H1 (cell line): ENCODE measurements around the gene IL17RE. TPM values are rescaled to one million over a fixed set of nuclear protein-coding genes. Genes with fewer than 3 reads are reported as not detected.

Source experiments
- polyA plus RNA-seq, 7 experiments: library from polyadenylated mRNA; depleted of rRNA in 3 of 7; stranded (reverse) in 5 of 7; unstranded in 2 of 7; fragments of >200 nt in 5 of 7; fragments of 200-250 nt in 2 of 7; gene quantifications; 1 replicate in 5 of 7; 2 replicates in 1 of 7; 4 replicates in 1 of 7; pipeline versions ENCODE4 v1.2.1 to v1.2.3, GENCODE V29; 2011 to 2013; ENCODE audit warnings: missing spikeins in 2 of 7, mixed read lengths in 2 of 7
- small RNA-seq: library from polyadenylated mRNA; stranded (forward); fragments of <200 nt; extraction: miRNeasy Mini kit (QIAGEN cat#:217004); gene quantifications from one replicate; pipeline ENCODE3, GENCODE V24; 2013; ENCODE audit not compliant: insufficient read depth
- total RNA-seq: library from RNA; stranded (reverse); fragmentation: NEBNext Ultra II Directional; extraction: Animal tissue kit (Norgen Biotek cat#: 25700); gene quantifications from 2 replicates; pipeline ENCODE4 v1.2.1, GENCODE V29; 2021

The IL17RE gene
- total and polyA plus RNA-seq, 2 of the 8 experiments (the other 6 are each of a cell fraction or from before 2014, with no cell fraction given), result 3.4 to 4.9 TPM

Small RNA genes within 50 kb of the gene (small RNA-seq; reads per million reads assigned to genes)
- gene RNU6-882P, result not detected

Other genes starting within 250 kb of the IL17RE start
- 4.4 and 4.8 TPM in 2 replicates for gene CPNE9, start 199.0 kb upstream of the IL17RE start, total RNA-seq
- 6.0 and 7.1 TPM in 2 replicates for gene CPNE9, start 199.0 kb upstream of the IL17RE start, polyA plus RNA-seq (2011; rRNA removed)
- gene BRPF1, start 171.1 kb upstream of the IL17RE start, total RNA-seq, result 21.7 and 27.7 TPM in 2 replicates
- gene BRPF1, start 171.1 kb upstream of the IL17RE start, polyA plus RNA-seq (2011; rRNA removed), result 11.3 and 16.3 TPM in 2 replicates
- 29.6 and 31.2 TPM in 2 replicates for gene OGG1, start 152.9 kb upstream of the IL17RE start, total RNA-seq
- 46.8 and 58.1 TPM in 2 replicates for gene OGG1, start 152.9 kb upstream of the IL17RE start, polyA plus RNA-seq (2011; rRNA removed)
- gene CAMK1, start 132.9 kb upstream of the IL17RE start, total RNA-seq, result 4.8 and 4.9 TPM in 2 replicates
- gene CAMK1, start 132.9 kb upstream of the IL17RE start, polyA plus RNA-seq (2011; rRNA removed), result 5.1 and 5.3 TPM in 2 replicates
- gene TADA3, start 110.4 kb upstream of the IL17RE start, total RNA-seq, result 50.3 and 55.2 TPM in 2 replicates
- gene TADA3, start 110.4 kb upstream of the IL17RE start, polyA plus RNA-seq (2011; rRNA removed), result 43.4 and 51.2 TPM in 2 replicates
- gene ARPC4, start 109.8 kb upstream of the IL17RE start, total RNA-seq, result 153 and 154 TPM in 2 replicates
- 108 and 138 TPM in 2 replicates for gene ARPC4, start 109.8 kb upstream of the IL17RE start, polyA plus RNA-seq (2011; rRNA removed)
- 4.3 and 5.9 TPM in 2 replicates for gene TTLL3, start 92.6 kb upstream of the IL17RE start, total RNA-seq
- 8.9 and 11.4 TPM in 2 replicates for gene TTLL3, start 92.6 kb upstream of the IL17RE start, polyA plus RNA-seq (2011; rRNA removed)
- gene RPUSD3, start 58.8 kb upstream of the IL17RE start, total RNA-seq, result 63.8 and 68.4 TPM in 2 replicates
- gene RPUSD3, start 58.8 kb upstream of the IL17RE start, polyA plus RNA-seq (2011; rRNA removed), result 154 and 164 TPM in 2 replicates
- gene CIDEC, start 22.6 kb upstream of the IL17RE start, total RNA-seq, result not detected in 2 replicates
- not detected in 2 replicates for gene CIDEC, start 22.6 kb upstream of the IL17RE start, polyA plus RNA-seq (2011; rRNA removed)
- 26.8 and 26.9 TPM in 2 replicates for gene JAGN1, start 12.2 kb upstream of the IL17RE start, total RNA-seq
- gene JAGN1, start 12.2 kb upstream of the IL17RE start, polyA plus RNA-seq (2011; rRNA removed), result 42.9 and 51.6 TPM in 2 replicates
- gene IL17RC, start 14.2 kb downstream of the IL17RE start, total RNA-seq, result 9.1 and 11.8 TPM in 2 replicates
- gene IL17RC, start 14.2 kb downstream of the IL17RE start, polyA plus RNA-seq (2011; rRNA removed), result 13.0 and 15.4 TPM in 2 replicates
- 12.4 and 12.9 TPM in 2 replicates for gene CRELD1, start 31.0 kb downstream of the IL17RE start, total RNA-seq
- gene CRELD1, start 31.0 kb downstream of the IL17RE start, polyA plus RNA-seq (2011; rRNA removed), result 15.1 and 19.1 TPM in 2 replicates
- 8.4 and 9.2 TPM in 2 replicates for gene PRRT3, start 49.6 kb downstream of the IL17RE start, total RNA-seq
- gene PRRT3, start 49.6 kb downstream of the IL17RE start, polyA plus RNA-seq (2011; rRNA removed), result 9.0 and 10.0 TPM in 2 replicates
- gene EMC3, start 84.0 kb downstream of the IL17RE start, total RNA-seq, result 37.6 and 40.2 TPM in 2 replicates
- 34.2 and 59.8 TPM in 2 replicates for gene EMC3, start 84.0 kb downstream of the IL17RE start, polyA plus RNA-seq (2011; rRNA removed)
- 74.0 and 77.8 TPM in 2 replicates for gene FANCD2, start 123.6 kb downstream of the IL17RE start, total RNA-seq
- 22.8 and 33.1 TPM in 2 replicates for gene FANCD2, start 123.6 kb downstream of the IL17RE start, polyA plus RNA-seq (2011; rRNA removed)
- not detected in 2 replicates for gene FANCD2OS, start 205.4 kb downstream of the IL17RE start, total RNA-seq
- not detected in 2 replicates for gene FANCD2OS, start 205.4 kb downstream of the IL17RE start, polyA plus RNA-seq (2011; rRNA removed)
- gene BRK1, start 212.8 kb downstream of the IL17RE start, total RNA-seq, result 134 and 137 TPM in 2 replicates
- gene BRK1, start 212.8 kb downstream of the IL17RE start, polyA plus RNA-seq (2011; rRNA removed), result 103 and 164 TPM in 2 replicates
- gene VHL, start 238.9 kb downstream of the IL17RE start, total RNA-seq, result 51.5 and 53.7 TPM in 2 replicates
- 14.0 and 14.5 TPM in 2 replicates for gene VHL, start 238.9 kb downstream of the IL17RE start, polyA plus RNA-seq (2011; rRNA removed)